ENCODE results near the gene OR51E2.

- TF ChIP-seq, protein P1, sequence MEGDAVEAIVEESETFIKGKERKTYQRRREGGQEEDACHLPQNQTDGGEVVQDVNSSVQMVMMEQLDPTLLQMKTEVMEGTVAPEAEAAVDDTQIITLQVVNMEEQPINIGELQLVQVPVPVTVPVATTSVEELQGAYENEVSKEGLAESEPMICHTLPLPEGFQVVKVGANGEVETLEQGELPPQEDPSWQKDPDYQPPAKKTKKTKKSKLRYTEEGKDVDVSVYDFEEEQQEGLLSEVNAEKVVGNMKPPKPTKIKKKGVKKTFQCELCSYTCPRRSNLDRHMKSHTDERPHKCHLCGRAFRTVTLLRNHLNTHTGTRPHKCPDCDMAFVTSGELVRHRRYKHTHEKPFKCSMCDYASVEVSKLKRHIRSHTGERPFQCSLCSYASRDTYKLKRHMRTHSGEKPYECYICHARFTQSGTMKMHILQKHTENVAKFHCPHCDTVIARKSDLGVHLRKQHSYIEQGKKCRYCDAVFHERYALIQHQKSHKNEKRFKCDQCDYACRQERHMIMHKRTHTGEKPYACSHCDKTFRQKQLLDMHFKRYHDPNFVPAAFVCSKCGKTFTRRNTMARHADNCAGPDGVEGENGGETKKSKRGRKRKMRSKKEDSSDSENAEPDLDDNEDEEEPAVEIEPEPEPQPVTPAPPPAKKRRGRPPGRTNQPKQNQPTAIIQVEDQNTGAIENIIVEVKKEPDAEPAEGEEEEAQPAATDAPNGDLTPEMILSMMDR (IDR thresholded peaks at IDR 0.05), result no peak
- TF ChIP-seq POLR2A (IDR thresholded peaks at IDR 0.05), result no peak
Observed at GRCh38 chr11:4697585-4697984, at the start of gene OR51E2.

Data from esophagus squamous epithelium (tissue), 4 donors.